Measurements from ENCODE around the gene YTHDF1.

The YTHDF1 gene

GRCh38 chr20:63210011-63210605 lies 5.8 kb downstream of the YTHDF1 start:
- no peak for DNase-seq (ENCODE audit: low read depth in 2 of 2, low spot score in 1 of 2)

- no peak for DNase-seq (ENCODE audit: low read depth in 2 of 2, low spot score in 1 of 2)
Measured at GRCh38 chr20:63208346-63208909, 7.5 kb downstream of the YTHDF1 start.

- DNase-seq (ENCODE audit: low read depth in 2 of 2, low spot score in 1 of 2), result no peak
Measured at GRCh38 chr20:63206878-63207277, 9.1 kb downstream of the YTHDF1 start.

- DNase-seq (ENCODE audit: low read depth in 2 of 2, low spot score in 1 of 2), result no peak
Measured at GRCh38 chr20:63205896-63206295, 10.0 kb downstream of the YTHDF1 start.

- no peak for DNase-seq (ENCODE audit: low read depth in 2 of 2, low spot score in 1 of 2)
Measured at GRCh38 chr20:63204362-63204761, 11.6 kb downstream of the YTHDF1 start.

- DNase-seq (ENCODE audit: low read depth in 2 of 2, low spot score in 1 of 2), result no peak
Measured at GRCh38 chr20:63202811-63203526, 13.0 kb downstream of the YTHDF1 start.

- no peak for DNase-seq (ENCODE audit: low read depth in 2 of 2, low spot score in 1 of 2)
Measured at GRCh38 chr20:63202021-63202420, 13.9 kb downstream of the YTHDF1 start.

GRCh38 chr20:63198606-63199005 lies 17.3 kb downstream of the YTHDF1 start:
- DNase-seq (ENCODE audit: low read depth in 2 of 2, low spot score in 1 of 2), result no peak

GRCh38 chr20:63196768-63197470 lies 19.0 kb downstream of the YTHDF1 start:
- DNase-seq (ENCODE audit: low read depth in 2 of 2, low spot score in 1 of 2), result no peak

GRCh38 chr20:63194797-63195173 lies 21.1 kb downstream of the YTHDF1 start:
- DNase-seq (ENCODE audit: low read depth in 2 of 2, low spot score in 1 of 2), result no peak

GRCh38 chr20:63194007-63194796 lies 21.7 kb downstream of the YTHDF1 start:
- DNase-seq (ENCODE audit: low read depth in 2 of 2, low spot score in 1 of 2), result no peak

- DNase-seq (ENCODE audit: low read depth in 2 of 2, low spot score in 1 of 2), result no peak
Measured at GRCh38 chr20:63192721-63193120, 23.2 kb downstream of the YTHDF1 start.

GRCh38 chr20:63191400-63191799 lies 24.5 kb downstream of the YTHDF1 start:
- DNase-seq (ENCODE audit: low read depth in 2 of 2, low spot score in 1 of 2), result no peak

- DNase-seq (ENCODE audit: low read depth in 2 of 2, low spot score in 1 of 2), result no peak
Measured at GRCh38 chr20:63190828-63191227, 25.1 kb downstream of the YTHDF1 start.

GRCh38 chr20:63189846-63190559 lies 25.9 kb downstream of the YTHDF1 start:
- DNase-seq (ENCODE audit: low read depth in 2 of 2, low spot score in 1 of 2), result no peak

- DNase-seq (ENCODE audit: low read depth in 2 of 2, low spot score in 1 of 2), result no peak
Measured at GRCh38 chr20:63189322-63189642, 26.6 kb downstream of the YTHDF1 start.

- no peak for DNase-seq (ENCODE audit: low read depth in 2 of 2, low spot score in 1 of 2)
Measured at GRCh38 chr20:63188641-63189321, 27.1 kb downstream of the YTHDF1 start.

GRCh38 chr20:63188159-63188442 lies 27.8 kb downstream of the YTHDF1 start:
- DNase-seq (ENCODE audit: low read depth in 2 of 2, low spot score in 1 of 2), result no peak

GRCh38 chr20:63187338-63188158 lies 28.4 kb downstream of the YTHDF1 start:
- no peak for DNase-seq (ENCODE audit: low read depth in 2 of 2, low spot score in 1 of 2)
